Colonic mucosa (tissue), 4 donors: Measurements from ENCODE around the gene RNASEL. TPM values are rescaled to one million over a fixed set of nuclear protein-coding genes. Genes with fewer than 3 reads are reported as not detected.

Experiments used
- DNase-seq: peaks from one replicate; pipeline ENCODE4 v3.0.0-alpha.2; 2020
- H3K27ac ChIP-seq: fragments of 200-600 bp; one replicate; pipeline ENCODE4 v1.8.0; 2021
- H3K27me3 ChIP-seq: fragments of 200-600 bp; one replicate; pipeline ENCODE4 v1.8.0; 2021
- H3K36me3 ChIP-seq: fragments of 200-600 bp; one replicate; pipeline ENCODE4 v1.8.0; 2021
- H3K4me1 ChIP-seq: fragments of 200-600 bp; one replicate; pipeline ENCODE4 v1.8.0; 2021; ENCODE audit warnings: mild to moderate bottlenecking
- H3K4me3 ChIP-seq: fragments of 200-600 bp; one replicate; pipeline ENCODE4 v1.8.0; 2021
- H3K9ac ChIP-seq, 2 donors: one replicate each; pipeline ENCODE4 v1.7.0; 2013; ENCODE audit warnings: control low read depth in 2 of 2, low read depth in 2 of 2, low read length in 2 of 2
- H3K9me3 ChIP-seq: fragments of 200-600 bp; one replicate; pipeline ENCODE4 v1.8.0; 2021
- intact Hi-C: fragments of 100-400 bp; cut with DNase I; formaldehyde crosslinking; loops from one replicate; pipeline ENCODE4 v1.14.1; 2022
- total RNA-seq, 2 donors: library from RNA; stranded (reverse); fragmentation: NEBNext Ultra II Directional in 1 of 2; extraction: Animal tissue kit (Norgen Biotek cat#: 25700) in 1 of 2; gene quantifications; one replicate each; pipeline ENCODE4 v1.2.1, GENCODE V29; 2021
- TF ChIP-seq, protein P1 (sequence below): fragments of 200-600 bp; IDR thresholded peaks from one replicate; pipeline ENCODE4 v1.8.0; 2022; ENCODE audit warnings: antibody characterized with exemption, mild to moderate bottlenecking
- donor health status: healthy.
- donor health status: DM: no; HTN: no; CAD: no.
- donor health status: DM: no; HTN: no; CAD: no.

The RNASEL gene
- total RNA-seq, 2 donors from 2014 or later, result 16.2 to 19.5 TPM

DNA sequence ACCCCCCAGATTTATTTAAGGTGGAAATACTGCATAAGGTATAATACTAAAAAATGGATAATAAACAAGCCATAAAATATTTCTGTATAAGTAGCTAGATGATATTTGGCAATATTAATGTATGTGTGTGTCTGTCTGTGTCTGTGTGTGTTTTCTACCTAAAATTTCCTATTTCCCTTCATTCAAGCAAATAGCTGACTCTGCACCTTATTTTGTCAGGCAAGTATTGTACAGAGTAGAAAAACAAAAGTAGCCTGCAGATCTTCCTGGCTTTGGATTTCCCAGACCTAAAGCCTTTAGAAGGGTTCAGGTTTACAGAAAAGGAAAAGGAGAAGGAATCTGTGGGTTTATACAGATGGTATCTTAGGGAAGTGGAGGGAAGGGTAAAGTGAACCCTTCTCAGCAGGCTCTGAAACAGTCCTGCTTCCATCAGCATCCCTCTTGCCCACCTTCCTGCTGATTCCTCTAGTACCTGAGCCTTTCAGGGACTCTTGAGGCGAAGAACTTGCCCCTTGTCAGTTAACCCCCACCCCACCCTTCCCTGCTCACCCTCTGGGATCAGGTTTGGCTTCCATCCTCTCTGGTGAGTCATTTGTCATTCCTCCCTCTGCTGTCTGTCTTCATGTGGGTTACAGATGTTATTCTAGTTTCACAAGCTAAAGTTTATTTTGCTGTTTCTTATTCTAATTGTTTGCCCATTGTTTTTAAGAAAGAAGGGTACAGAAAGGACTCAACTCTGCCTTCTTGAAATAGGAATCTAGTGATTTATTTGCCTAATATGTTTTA is 36.9 kb upstream of the RNASEL start:
- H3K36me3 ChIP-seq, result no peaks in the 10 kb centered on the region
- intact Hi-C loops, result no loop called here

DNA sequence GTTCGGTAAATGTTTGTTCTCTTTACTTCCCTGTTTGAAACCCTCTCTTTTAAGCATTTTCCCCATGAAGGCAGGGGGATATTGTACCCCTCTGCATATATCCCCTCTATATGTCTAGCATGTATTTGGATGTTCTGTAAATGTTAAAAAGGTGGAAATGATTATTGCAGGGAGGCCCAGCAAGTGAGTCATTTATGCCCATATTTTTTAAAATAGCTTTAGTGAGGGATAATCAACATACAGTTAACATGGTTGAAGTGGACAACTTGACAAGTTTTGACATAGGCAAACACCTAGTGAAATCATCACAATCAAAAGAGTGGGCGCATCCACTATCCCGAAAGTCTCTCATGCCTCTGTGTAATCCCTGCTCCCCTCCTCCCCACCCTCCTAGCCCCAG is 36.0 kb upstream of the RNASEL start:
- Histone ChIP-seq H3K4me1 (no peaks in the 10 kb centered on the region), H3K9ac (no peak overlapping the region), H3K4me3 (no peak overlapping the region), H3K27me3 (no peaks in the 10 kb centered on the region), H3K9me3 (no peaks in the 10 kb centered on the region), H3K36me3 (no peaks in the 10 kb centered on the region), H3K27ac (no peak overlapping the region)
- no peak for DNase-seq
- intact Hi-C loops, result no loop called here
- TF ChIP-seq, protein P1, sequence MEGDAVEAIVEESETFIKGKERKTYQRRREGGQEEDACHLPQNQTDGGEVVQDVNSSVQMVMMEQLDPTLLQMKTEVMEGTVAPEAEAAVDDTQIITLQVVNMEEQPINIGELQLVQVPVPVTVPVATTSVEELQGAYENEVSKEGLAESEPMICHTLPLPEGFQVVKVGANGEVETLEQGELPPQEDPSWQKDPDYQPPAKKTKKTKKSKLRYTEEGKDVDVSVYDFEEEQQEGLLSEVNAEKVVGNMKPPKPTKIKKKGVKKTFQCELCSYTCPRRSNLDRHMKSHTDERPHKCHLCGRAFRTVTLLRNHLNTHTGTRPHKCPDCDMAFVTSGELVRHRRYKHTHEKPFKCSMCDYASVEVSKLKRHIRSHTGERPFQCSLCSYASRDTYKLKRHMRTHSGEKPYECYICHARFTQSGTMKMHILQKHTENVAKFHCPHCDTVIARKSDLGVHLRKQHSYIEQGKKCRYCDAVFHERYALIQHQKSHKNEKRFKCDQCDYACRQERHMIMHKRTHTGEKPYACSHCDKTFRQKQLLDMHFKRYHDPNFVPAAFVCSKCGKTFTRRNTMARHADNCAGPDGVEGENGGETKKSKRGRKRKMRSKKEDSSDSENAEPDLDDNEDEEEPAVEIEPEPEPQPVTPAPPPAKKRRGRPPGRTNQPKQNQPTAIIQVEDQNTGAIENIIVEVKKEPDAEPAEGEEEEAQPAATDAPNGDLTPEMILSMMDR, result no peak

More for the DNA sequence above, 36.9 kb upstream of the RNASEL start:
- Histone ChIP-seq H3K27me3 (no peaks in the 10 kb centered on the region), H3K9ac (no peak overlapping the region), H3K4me3 (no peak overlapping the region), H3K27ac (no peak overlapping the region), H3K9me3 (no peaks in the 10 kb centered on the region), H3K4me1 (no peaks in the 10 kb centered on the region)
- TF ChIP-seq, protein P1, result no peak
- no peak for DNase-seq

DNA sequence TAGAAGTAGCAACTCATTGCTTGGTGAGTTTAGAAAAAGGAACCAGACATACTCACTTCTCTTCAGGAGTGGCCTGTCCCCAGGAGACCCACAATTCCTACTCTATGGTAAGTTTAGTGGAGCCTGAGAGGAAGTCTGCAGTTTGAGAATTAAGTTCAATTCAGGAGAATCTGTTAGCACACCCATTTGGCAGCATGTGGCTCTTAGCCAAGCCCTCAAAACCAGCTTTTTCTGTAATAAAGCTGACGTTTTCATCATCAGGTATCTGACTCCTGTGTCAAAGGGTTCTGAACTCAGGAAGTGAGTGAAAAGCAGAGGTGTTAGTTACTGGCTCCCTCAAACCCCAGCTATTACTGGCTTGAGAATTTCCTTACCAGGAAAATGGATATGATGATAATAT is 35.5 kb upstream of the RNASEL start:
- intact Hi-C loops, result no loop called here
- no peak overlapping the region for H3K4me3 ChIP-seq

DNA sequence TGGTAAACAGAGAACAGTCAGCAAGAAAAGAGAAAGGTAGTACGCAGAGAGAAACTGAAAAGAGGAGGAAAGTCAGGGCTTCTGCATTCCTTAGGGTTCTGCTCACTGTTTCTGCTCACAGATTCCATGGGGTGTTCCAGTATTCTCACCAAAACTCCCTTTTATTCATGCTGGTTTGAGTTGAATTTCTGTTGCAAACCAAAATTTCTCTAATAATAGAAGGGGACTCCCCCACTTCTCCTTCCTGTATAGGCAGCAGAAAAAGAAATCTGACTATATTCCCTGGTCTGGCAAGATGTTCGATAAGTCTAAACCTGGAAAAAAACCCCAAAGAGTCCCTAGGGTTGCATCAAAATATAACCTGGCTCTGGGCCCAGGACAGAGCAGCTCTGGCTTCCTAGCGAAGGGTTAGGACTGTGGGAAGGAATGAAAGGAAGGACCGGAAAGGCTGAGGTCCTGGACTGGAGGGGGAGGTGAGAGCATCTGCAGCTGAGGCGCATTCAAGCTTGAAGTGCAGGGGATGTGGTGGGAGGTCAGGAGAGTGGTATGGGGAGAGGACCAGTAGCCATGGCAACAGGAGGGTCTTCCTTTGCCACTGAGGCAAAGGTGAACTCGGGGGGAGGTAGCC is 34.0 kb upstream of the RNASEL start:
- H3K4me3 ChIP-seq, result no peak overlapping the region
- no peak overlapping the region for H3K9ac ChIP-seq
- H3K36me3 ChIP-seq, result no peaks in the 10 kb centered on the region
- no peak for DNase-seq
- intact Hi-C loops, result no loop called here
- H3K9me3 ChIP-seq, result no peaks in the 10 kb centered on the region
- H3K4me1 ChIP-seq, result no peaks in the 10 kb centered on the region
- TF ChIP-seq, protein P1, result no peak
- H3K27me3 ChIP-seq, result no peaks in the 10 kb centered on the region
- no peak overlapping the region for H3K27ac ChIP-seq

More for the DNA sequence above, 35.5 kb upstream of the RNASEL start:
- TF ChIP-seq, protein P1, result no peak
- no peak overlapping the region for H3K27ac ChIP-seq
- no peaks in the 10 kb centered on the region for H3K4me1 ChIP-seq
- H3K27me3 ChIP-seq, result no peaks in the 10 kb centered on the region
- H3K36me3 ChIP-seq, result no peaks in the 10 kb centered on the region
- no peak for DNase-seq
- H3K9me3 ChIP-seq, result no peaks in the 10 kb centered on the region
- no peak overlapping the region for H3K9ac ChIP-seq

DNA sequence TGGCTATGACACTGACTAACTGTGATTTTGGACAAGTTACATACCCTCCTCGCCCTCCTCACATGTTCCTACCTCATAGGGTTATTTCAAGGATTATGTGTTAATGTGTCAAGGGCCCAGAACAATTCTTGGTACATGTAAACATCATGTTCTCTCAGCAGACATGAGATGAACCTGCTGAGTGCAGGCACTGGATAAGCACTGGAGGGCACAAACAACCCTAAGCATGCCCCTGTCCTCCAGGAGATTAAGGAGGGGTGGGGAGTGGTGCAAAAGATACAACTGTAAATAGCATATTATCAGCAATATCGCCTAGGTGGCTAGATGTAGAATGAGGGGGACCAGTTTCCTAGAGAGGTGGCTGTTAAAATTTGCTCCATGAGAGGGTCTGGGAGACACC is 32.9 kb upstream of the RNASEL start:
- no peaks in the 10 kb centered on the region for H3K9me3 ChIP-seq
- H3K4me3 ChIP-seq, result no peak overlapping the region
- no peak for DNase-seq
- no peaks in the 10 kb centered on the region for H3K4me1 ChIP-seq
- intact Hi-C loops, result no loop called here
- no peaks in the 10 kb centered on the region for H3K36me3 ChIP-seq
- H3K27me3 ChIP-seq, result no peaks in the 10 kb centered on the region
- TF ChIP-seq, protein P1, result no peak
- no peak overlapping the region for H3K9ac ChIP-seq
- no peak overlapping the region for H3K27ac ChIP-seq
